ENCODE measurements around the gene LRRC8E. TPM values are rescaled to one million over a fixed set of nuclear protein-coding genes. Genes with fewer than 3 reads are reported as not detected.

The LRRC8E gene
- total RNA-seq, 4 donors from 2014 or later, result 0.15 to 2.1 TPM; not detected in 2

DNA sequence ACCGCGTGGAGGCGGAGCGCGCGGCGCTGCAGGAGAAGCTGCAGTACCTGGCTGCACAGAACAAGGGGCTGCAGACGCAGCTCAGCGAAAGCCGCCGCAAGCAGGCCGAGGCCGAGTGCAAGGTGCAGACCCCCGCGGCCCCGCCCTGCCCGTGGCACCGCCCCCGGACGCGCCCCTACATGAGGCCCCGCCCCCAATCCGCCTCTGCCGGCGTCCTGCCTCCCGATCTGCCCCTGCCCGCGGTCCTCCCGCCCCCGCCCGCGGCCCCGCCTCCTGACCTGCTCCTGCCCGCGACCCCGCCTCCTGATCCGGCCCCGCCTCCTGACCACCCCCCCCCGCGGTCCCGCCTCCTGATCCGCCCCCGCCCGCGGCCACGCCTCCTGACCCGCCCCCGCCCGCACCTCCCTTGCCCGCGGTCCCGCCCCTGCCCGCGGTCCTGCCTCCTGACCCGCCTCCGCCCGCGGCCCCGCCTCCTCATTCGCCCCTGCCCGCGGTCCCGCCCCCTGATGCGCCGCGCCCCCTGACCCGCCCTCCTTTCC is 25.8 kb upstream of the LRRC8E start:
- H3K27ac ChIP-seq, result no peak overlapping the region
- H3K9me3 ChIP-seq, result no peaks in the 10 kb centered on the region
- no peak overlapping the region for H3K4me3 ChIP-seq
- no peak for TF ChIP-seq POLR2A (IDR thresholded peaks at IDR 0.05)
- TF ChIP-seq, protein P1, sequence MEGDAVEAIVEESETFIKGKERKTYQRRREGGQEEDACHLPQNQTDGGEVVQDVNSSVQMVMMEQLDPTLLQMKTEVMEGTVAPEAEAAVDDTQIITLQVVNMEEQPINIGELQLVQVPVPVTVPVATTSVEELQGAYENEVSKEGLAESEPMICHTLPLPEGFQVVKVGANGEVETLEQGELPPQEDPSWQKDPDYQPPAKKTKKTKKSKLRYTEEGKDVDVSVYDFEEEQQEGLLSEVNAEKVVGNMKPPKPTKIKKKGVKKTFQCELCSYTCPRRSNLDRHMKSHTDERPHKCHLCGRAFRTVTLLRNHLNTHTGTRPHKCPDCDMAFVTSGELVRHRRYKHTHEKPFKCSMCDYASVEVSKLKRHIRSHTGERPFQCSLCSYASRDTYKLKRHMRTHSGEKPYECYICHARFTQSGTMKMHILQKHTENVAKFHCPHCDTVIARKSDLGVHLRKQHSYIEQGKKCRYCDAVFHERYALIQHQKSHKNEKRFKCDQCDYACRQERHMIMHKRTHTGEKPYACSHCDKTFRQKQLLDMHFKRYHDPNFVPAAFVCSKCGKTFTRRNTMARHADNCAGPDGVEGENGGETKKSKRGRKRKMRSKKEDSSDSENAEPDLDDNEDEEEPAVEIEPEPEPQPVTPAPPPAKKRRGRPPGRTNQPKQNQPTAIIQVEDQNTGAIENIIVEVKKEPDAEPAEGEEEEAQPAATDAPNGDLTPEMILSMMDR (IDR thresholded peaks at IDR 0.05), result no peak
- H3K27me3 ChIP-seq, result no peaks in the 10 kb centered on the region
- no peaks in the 10 kb centered on the region for H3K36me3 ChIP-seq
- H3K4me1 ChIP-seq, result no peaks in the 10 kb centered on the region
- no peak for DNase-seq
- intact Hi-C loops (cut with DNase I; ENCODE audit: low total_unique reads), result no loop called here

DNA sequence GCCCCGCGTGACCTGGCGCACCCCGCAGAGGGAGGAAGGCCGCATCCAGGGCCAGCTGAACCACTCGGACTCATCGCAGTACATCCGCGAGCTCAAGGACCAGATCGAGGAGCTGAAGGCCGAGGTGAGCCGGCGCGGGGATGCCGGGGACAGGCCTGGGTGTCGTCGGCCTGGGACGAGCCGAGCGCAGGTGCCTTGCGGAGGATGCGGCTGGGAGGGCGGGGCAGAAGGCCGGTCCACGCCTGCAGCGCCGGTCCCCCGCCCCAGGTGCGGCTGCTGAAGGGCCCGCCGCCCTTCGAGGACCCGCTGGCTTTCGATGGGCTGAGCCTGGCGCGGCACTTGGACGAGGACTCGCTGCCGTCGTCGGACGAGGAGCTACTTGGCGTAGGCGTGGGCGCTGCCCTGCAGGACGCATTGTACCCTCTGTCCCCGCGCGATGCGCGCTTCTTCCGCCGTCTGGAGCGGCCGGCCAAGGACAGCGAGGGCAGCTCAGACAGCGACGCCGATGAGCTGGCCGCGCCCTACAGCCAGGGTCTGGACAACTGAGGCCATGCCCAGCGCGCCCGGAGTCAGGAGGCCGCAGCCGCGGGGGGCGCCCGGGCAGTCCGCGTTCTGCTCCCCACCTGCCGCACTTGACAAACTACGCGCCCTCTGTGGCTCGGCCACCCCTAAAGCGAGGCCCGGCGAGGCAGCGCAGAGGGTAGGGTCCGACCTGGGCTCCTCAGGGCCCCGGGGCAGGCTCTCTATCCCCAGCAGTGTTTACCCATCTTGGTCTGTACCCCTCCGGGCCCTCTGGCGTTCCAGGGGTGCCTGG is 24.9 kb upstream of the LRRC8E start:
- TF ChIP-seq, protein P1 (IDR thresholded peaks at IDR 0.05), result no peak
- TF ChIP-seq POLR2A (IDR thresholded peaks at IDR 0.05), result no peak
- no peak overlapping the region for H3K4me3 ChIP-seq
- H3K36me3 ChIP-seq, result no peaks in the 10 kb centered on the region
- intact Hi-C loops (cut with DNase I; ENCODE audit: low total_unique reads), result no loop called here
- H3K27me3 ChIP-seq, result no peaks in the 10 kb centered on the region
- DNase-seq, result no peak
- H3K9me3 ChIP-seq, result no peaks in the 10 kb centered on the region
- peaks cover 0 to 1% of the 10 kb centered on the region in 2 donors for H3K4me1 ChIP-seq
- H3K27ac ChIP-seq, result no peak overlapping the region

DNA sequence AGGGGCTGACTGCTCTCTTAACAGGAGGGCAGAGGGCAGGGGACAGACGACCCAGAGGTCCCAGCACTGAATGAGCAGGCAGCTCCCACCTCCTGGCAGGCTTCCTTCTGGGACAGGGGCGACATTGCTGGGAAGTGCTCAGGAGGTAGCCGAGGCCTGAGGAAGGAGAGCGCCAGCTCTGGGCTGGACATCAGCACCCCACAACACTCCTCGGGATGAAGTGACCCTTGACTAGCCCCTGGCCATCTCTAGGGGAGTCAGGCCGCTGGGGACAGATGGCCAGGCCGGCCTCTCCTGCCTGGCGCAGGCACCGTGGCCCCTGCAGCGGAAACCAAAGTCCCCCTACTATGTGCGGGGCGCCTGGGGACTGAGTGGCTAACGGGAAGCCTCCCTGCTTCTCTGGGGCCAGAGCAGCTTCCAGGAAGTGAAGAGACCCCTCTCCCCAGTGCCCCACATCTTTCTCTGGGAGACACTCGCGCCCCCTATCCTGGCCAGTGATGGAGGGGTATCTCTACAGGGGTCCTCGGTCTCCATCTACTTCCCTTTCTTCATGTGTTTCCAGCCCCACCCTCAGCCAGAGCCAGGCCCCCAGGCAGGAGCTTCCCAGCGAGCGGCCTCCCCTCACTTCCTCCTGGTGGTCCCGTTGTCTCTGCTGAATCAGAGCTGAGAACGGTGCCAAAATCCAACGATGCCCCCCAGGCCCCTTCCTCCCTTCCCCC is 24.2 kb upstream of the LRRC8E start:
- H3K4me3 ChIP-seq, result no peak overlapping the region
- H3K9me3 ChIP-seq, result no peaks in the 10 kb centered on the region
- intact Hi-C loops (cut with DNase I; ENCODE audit: low total_unique reads), result no loop called here

DNA sequence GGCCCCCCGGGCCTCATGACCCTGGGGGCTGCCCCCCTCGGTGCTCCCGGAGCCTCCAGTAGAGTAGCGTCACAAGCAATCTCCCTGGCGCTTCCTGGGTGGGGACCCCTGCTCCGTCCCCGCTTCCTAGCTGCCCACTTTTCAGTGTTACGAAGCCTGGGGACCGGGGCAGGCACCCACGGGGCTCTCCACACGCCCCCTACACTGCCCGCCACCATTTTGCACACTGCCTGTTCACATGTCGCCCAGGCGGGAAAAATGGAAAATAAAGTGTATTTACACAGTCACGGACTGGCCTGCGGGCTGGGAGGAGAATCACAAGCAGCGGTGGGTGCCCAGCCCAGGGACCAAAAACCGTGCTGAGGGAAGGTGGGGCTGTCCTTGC is 23.6 kb upstream of the LRRC8E start:
- H3K36me3 ChIP-seq, result no peaks in the 10 kb centered on the region
- H3K4me1 ChIP-seq, result peaks cover 0 to 13% of the 10 kb centered on the region in 2 donors
- no peak overlapping the region for H3K27ac ChIP-seq
- no peaks in the 10 kb centered on the region for H3K27me3 ChIP-seq
- intact Hi-C loops (cut with DNase I; ENCODE audit: low total_unique reads), result no loop called here
- DNase-seq, result no peak
- H3K4me3 ChIP-seq, result no peak overlapping the region
- TF ChIP-seq, protein P1 (IDR thresholded peaks at IDR 0.05), result no peak
- TF ChIP-seq POLR2A (IDR thresholded peaks at IDR 0.05), result no peak
- no peaks in the 10 kb centered on the region for H3K9me3 ChIP-seq

More for the DNA sequence above, 24.2 kb upstream of the LRRC8E start:
- Histone ChIP-seq H3K4me1 (peaks cover 0 to 8% of the 10 kb centered on the region in 2 donors), H3K27ac (no peak overlapping the region), H3K27me3 (no peaks in the 10 kb centered on the region), H3K36me3 (no peaks in the 10 kb centered on the region)
- TF ChIP-seq, protein P1 (IDR thresholded peaks at IDR 0.05), result no peak
- TF ChIP-seq POLR2A (IDR thresholded peaks at IDR 0.05), result no peak
- DNase-seq, result no peak

Measured in uterus (tissue), 4 donors.